Measurements from ENCODE around the gene BPHL. TPM values are rescaled to one million over a fixed set of nuclear protein-coding genes. Genes with fewer than 3 reads are reported as not detected.

Gene BPHL
- total and polyA plus RNA-seq, 2 experiments from 2014 or later: 22.8 to 45.5 TPM

DNA sequence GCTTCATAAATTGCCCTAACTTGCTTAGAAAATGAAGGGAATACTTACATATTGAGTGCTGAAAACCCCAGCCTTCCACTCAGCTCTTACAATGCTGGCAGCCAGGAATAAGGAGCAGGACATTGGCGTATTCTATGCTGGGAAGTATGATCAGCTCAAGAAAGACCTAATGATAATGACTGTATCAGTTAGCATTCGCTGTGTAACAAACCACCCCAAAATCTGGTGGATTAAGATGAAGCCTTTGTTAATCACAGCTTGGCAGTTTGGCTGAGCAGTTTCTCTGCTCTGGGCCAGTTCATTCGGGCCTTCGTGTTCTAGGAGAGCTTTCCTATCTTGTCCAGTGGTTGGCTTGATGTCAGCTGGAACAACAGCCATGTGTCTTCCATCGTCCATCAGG, 72.3 kb downstream of the BPHL start (continued):
- TF ChIP-seq, protein P1, sequence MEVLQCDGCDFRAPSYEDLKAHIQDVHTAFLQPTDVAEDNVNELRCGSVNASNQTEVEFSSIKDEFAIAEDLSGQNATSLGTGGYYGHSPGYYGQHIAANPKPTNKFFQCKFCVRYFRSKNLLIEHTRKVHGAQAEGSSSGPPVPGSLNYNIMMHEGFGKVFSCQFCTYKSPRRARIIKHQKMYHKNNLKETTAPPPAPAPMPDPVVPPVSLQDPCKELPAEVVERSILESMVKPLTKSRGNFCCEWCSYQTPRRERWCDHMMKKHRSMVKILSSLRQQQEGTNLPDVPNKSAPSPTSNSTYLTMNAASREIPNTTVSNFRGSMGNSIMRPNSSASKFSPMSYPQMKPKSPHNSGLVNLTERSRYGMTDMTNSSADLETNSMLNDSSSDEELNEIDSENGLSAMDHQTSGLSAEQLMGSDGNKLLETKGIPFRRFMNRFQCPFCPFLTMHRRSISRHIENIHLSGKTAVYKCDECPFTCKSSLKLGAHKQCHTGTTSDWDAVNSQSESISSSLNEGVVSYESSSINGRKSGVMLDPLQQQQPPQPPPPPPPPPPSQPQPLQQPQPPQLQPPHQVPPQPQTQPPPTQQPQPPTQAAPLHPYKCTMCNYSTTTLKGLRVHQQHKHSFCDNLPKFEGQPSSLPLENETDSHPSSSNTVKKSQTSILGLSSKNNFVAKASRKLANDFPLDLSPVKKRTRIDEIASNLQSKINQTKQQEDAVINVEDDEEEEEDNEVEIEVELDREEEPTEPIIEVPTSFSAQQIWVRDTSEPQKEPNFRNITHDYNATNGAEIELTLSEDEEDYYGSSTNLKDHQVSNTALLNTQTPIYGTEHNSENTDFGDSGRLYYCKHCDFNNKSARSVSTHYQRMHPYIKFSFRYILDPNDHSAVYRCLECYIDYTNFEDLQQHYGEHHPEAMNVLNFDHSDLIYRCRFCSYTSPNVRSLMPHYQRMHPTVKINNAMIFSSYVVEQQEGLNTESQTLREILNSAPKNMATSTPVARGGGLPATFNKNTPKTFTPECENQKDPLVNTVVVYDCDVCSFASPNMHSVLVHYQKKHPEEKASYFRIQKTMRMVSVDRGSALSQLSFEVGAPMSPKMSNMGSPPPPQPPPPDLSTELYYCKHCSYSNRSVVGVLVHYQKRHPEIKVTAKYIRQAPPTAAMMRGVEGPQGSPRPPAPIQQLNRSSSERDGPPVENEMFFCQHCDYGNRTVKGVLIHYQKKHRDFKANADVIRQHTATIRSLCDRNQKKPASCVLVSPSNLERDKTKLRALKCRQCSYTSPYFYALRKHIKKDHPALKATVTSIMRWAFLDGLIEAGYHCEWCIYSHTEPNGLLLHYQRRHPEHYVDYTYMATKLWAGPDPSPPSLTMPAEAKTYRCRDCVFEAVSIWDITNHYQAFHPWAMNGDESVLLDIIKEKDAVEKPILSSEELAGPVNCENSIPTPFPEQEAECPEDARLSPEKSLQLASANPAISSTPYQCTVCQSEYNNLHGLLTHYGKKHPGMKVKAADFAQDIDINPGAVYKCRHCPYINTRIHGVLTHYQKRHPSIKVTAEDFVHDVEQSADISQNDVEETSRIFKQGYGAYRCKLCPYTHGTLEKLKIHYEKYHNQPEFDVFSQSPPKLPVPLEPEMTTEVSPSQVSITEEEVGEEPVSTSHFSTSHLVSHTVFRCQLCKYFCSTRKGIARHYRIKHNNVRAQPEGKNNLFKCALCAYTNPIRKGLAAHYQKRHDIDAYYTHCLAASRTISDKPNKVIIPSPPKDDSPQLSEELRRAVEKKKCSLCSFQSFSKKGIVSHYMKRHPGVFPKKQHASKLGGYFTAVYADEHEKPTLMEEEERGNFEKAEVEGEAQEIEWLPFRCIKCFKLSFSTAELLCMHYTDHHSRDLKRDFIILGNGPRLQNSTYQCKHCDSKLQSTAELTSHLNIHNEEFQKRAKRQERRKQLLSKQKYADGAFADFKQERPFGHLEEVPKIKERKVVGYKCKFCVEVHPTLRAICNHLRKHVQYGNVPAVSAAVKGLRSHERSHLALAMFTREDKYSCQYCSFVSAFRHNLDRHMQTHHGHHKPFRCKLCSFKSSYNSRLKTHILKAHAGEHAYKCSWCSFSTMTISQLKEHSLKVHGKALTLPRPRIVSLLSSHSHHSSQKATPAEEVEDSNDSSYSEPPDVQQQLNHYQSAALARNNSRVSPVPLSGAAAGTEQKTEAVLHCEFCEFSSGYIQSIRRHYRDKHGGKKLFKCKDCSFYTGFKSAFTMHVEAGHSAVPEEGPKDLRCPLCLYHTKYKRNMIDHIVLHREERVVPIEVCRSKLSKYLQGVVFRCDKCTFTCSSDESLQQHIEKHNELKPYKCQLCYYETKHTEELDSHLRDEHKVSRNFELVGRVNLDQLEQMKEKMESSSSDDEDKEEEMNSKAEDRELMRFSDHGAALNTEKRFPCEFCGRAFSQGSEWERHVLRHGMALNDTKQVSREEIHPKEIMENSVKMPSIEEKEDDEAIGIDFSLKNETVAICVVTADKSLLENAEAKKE (CRISPR knock-in tag; IDR thresholded peaks at IDR 0.05): no peak
- TF ChIP-seq ZNF331 (CRISPR knock-in tag; IDR thresholded peaks at IDR 0.05; ENCODE audit: low read depth) (no peak), STAT1 (IDR thresholded peaks at IDR 0.05; ENCODE audit: unreplicated experiment) (no peak), CREB1 (CRISPR knock-in tag; IDR thresholded peaks at IDR 0.05; ENCODE audit: low read depth) (no peak), ZNF114 (CRISPR knock-in tag; IDR thresholded peaks at IDR 0.05) (no peak)

DNA sequence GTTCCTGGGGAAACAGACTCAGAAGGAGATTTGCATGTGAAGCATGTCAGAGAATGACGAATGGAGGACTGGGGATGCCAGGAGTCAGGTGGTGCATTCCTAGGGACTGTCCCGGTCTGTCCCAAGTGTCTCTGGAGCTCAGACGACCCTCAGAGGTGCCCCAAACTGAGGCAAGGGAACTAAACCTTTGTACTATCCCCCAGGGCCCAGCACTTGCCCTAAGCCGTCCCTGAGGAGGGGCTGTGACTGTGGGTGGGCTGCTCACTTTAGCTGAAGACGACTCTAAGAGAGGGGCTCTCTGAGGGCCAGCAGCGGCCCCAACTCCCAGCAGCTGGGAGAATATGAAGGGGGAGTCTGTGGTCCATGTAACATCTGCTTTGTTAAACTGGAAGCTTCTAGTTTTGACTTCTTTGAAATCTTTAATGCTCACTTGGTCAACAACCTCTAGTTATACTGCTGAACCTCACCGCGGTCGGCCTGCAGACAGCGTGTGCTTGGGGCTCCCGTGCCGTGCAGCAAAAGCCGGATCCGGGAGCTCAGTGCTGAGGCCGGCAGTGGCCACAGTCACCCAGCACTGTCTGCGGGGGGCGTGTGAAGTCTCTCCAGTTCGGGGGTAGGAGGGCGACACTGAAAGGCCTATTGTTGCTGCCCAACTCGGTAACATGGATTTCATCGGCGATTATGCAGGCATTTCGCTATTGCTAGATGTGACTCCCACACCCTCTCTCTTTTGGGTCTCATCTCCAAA, 74.8 kb downstream of the BPHL start:
- H3K4me1 Mint-ChIP-seq: peaks cover 10% of the 10 kb centered on the region
- Histone ChIP-seq H3F3A (replicated peaks; ENCODE audit: low read depth) (peaks cover 6% of the 10 kb centered on the region), H3K4me1 (ENCODE audit: insufficient read depth) (peaks cover 38% of the 10 kb centered on the region), H3K36me3 (ENCODE audit: insufficient read depth) (no peaks in the 10 kb centered on the region), H2AFZ (peak overlapping the region; percentile 98), H3K27me3 (ENCODE audit: insufficient read depth) (no peaks in the 10 kb centered on the region), H3K27ac (ENCODE audit: low read depth) (peak overlapping the region; percentile 55; the same call in 1 of the 2 replicates), H4K20me1 (replicated peaks; ENCODE audit: insufficient read depth) (no peaks in the 10 kb centered on the region), H3K9me2 (ENCODE audit: insufficient read depth) (no peaks in the 10 kb centered on the region), H3K4me3 (no peak overlapping the region; the same call in 1 of the 2 replicates), H3K4me2 (peak overlapping the region; percentile 65), H3K79me2 (replicated peaks; ENCODE audit: insufficient read depth) (no peaks in the 10 kb centered on the region)
- DNase-seq (ENCODE audit: low spot score): peak; percentile 49
- ATAC-seq: peak; percentile 50
- H3K9me3 Mint-ChIP-seq: peaks cover 2% of the 10 kb centered on the region; the same call in 1 of the 3 replicates
- H3K36me3 Mint-ChIP-seq (ENCODE audit: low read depth): peaks cover 2% of the 10 kb centered on the region; the same call in 2 of the 3 replicates
- H3K4me3 Mint-ChIP-seq: no peak overlapping the region
- peaks cover 19% of the 10 kb centered on the region for H3K27me3 Mint-ChIP-seq (ENCODE audit: insufficient read depth, low read depth, poor library complexity)
- H3K27ac Mint-ChIP-seq: no peak overlapping the region
- TF ChIP-seq NANOG (IDR thresholded peaks at IDR 0.05; ENCODE audit: borderline replicate concordance): no peak
- TF ChIP-seq EZH2phosphoT487 (IDR thresholded peaks at IDR 0.05; ENCODE audit: unreplicated experiment): no peak
- TF ChIP-seq, protein P2, sequence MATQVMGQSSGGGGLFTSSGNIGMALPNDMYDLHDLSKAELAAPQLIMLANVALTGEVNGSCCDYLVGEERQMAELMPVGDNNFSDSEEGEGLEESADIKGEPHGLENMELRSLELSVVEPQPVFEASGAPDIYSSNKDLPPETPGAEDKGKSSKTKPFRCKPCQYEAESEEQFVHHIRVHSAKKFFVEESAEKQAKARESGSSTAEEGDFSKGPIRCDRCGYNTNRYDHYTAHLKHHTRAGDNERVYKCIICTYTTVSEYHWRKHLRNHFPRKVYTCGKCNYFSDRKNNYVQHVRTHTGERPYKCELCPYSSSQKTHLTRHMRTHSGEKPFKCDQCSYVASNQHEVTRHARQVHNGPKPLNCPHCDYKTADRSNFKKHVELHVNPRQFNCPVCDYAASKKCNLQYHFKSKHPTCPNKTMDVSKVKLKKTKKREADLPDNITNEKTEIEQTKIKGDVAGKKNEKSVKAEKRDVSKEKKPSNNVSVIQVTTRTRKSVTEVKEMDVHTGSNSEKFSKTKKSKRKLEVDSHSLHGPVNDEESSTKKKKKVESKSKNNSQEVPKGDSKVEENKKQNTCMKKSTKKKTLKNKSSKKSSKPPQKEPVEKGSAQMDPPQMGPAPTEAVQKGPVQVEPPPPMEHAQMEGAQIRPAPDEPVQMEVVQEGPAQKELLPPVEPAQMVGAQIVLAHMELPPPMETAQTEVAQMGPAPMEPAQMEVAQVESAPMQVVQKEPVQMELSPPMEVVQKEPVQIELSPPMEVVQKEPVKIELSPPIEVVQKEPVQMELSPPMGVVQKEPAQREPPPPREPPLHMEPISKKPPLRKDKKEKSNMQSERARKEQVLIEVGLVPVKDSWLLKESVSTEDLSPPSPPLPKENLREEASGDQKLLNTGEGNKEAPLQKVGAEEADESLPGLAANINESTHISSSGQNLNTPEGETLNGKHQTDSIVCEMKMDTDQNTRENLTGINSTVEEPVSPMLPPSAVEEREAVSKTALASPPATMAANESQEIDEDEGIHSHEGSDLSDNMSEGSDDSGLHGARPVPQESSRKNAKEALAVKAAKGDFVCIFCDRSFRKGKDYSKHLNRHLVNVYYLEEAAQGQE (IDR thresholded peaks at IDR 0.05; ENCODE audit: unreplicated experiment): no peak
- TF ChIP-seq, protein P3, sequence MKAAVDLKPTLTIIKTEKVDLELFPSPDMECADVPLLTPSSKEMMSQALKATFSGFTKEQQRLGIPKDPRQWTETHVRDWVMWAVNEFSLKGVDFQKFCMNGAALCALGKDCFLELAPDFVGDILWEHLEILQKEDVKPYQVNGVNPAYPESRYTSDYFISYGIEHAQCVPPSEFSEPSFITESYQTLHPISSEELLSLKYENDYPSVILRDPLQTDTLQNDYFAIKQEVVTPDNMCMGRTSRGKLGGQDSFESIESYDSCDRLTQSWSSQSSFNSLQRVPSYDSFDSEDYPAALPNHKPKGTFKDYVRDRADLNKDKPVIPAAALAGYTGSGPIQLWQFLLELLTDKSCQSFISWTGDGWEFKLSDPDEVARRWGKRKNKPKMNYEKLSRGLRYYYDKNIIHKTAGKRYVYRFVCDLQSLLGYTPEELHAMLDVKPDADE (IDR thresholded peaks at IDR 0.05): no peak
- no peak for TF ChIP-seq EZH2 (IDR thresholded peaks at IDR 0.05; ENCODE audit: low read depth, unreplicated experiment)
- no peak for TF ChIP-seq CREB1 (CRISPR knock-in tag; IDR thresholded peaks at IDR 0.05; ENCODE audit: low read depth)
- TF ChIP-seq, protein P4, sequence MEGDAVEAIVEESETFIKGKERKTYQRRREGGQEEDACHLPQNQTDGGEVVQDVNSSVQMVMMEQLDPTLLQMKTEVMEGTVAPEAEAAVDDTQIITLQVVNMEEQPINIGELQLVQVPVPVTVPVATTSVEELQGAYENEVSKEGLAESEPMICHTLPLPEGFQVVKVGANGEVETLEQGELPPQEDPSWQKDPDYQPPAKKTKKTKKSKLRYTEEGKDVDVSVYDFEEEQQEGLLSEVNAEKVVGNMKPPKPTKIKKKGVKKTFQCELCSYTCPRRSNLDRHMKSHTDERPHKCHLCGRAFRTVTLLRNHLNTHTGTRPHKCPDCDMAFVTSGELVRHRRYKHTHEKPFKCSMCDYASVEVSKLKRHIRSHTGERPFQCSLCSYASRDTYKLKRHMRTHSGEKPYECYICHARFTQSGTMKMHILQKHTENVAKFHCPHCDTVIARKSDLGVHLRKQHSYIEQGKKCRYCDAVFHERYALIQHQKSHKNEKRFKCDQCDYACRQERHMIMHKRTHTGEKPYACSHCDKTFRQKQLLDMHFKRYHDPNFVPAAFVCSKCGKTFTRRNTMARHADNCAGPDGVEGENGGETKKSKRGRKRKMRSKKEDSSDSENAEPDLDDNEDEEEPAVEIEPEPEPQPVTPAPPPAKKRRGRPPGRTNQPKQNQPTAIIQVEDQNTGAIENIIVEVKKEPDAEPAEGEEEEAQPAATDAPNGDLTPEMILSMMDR (conservative IDR thresholded peaks at IDR 0.05; ENCODE audit: low read depth in 2 of 2): no peak; a peak in 1 of 4 replicates
- TF ChIP-seq STAT1 (IDR thresholded peaks at IDR 0.05; ENCODE audit: unreplicated experiment): no peak
